HG03097 (cell line): Measurements from ENCODE around the gene OR8G1.
"Not testable (repeated sequence)": the region's sequence is repeated elsewhere in the genome, so short reads cannot be mapped to it uniquely, and the experiment has no call there.

Source experiments
- ATAC-seq: cut with Tn5 transposase; IDR thresholded peaks from one replicate; pipeline ENCODE4 v1.9.1; 2021; ENCODE audit not compliant: unreplicated experiment, low FRiP score

OR8G1 gene

GRCh38 chr11:124233376-124233775, 7.5 kb upstream of the OR8G1 start:
- no peak for ATAC-seq

- ATAC-seq: no peak
These were observed 2.4 kb upstream of the OR8G1 start for GRCh38 chr11:124238512-124238911.

GRCh38 chr11:124249869-124250268, 9.0 kb downstream of the OR8G1 start:
- ATAC-seq: not testable (repeated sequence)

- no peak for ATAC-seq
These were observed 15.2 kb downstream of the OR8G1 start, which contains the start of gene OR8G5 for GRCh38 chr11:124256076-124256475. OR8G5 (plus strand) TSS chr11:124256376; CDS start chr11:124264932, 8,556 bp downstream.

- not testable (repeated sequence) for ATAC-seq
These were observed 24.1 kb downstream of the OR8G1 start for GRCh38 chr11:124265041-124265440.

GRCh38 chr11:124270886-124271285, 30.0 kb downstream of the OR8G1 start:
- ATAC-seq: not testable (repeated sequence)

- no peak for ATAC-seq
These were observed 33.1 kb downstream of the OR8G1 start for GRCh38 chr11:124274000-124274399.

GRCh38 chr11:124276081-124276480, 35.2 kb downstream of the OR8G1 start:
- no peak for ATAC-seq

- no peak for ATAC-seq
These were observed 36.3 kb downstream of the OR8G1 start for GRCh38 chr11:124277207-124277606.

GRCh38 chr11:124277804-124278203, 36.9 kb downstream of the OR8G1 start:
- no peak for ATAC-seq

- no peak for ATAC-seq
These were observed 37.4 kb downstream of the OR8G1 start for GRCh38 chr11:124278261-124278660.

GRCh38 chr11:124285610-124286344, 44.9 kb downstream of the OR8G1 start:
- no peak for ATAC-seq

GRCh38 chr11:124294687-124295086, 53.8 kb downstream of the OR8G1 start:
- no peak for ATAC-seq

- no peak for ATAC-seq
These were observed 55.1 kb downstream of the OR8G1 start for GRCh38 chr11:124296016-124296415.

GRCh38 chr11:124297921-124298320, 57.0 kb downstream of the OR8G1 start:
- no peak for ATAC-seq

- no peak for ATAC-seq
These were observed 60.7 kb downstream of the OR8G1 start for GRCh38 chr11:124301548-124301947.

- no peak for ATAC-seq
These were observed 61.6 kb downstream of the OR8G1 start for GRCh38 chr11:124302347-124303125.
